Putamen (tissue), 1 donor: ENCODE measurements around the gene ATF3.
A peak's percentile ranks its signal among the peaks of the same experiment; 100 is the strongest.

Experiments
- DNase-seq: peaks from one replicate; pipeline ENCODE4 v3.0.0-alpha.2; 2016; ENCODE audit warnings: low spot score

ATF3 gene, protein sequence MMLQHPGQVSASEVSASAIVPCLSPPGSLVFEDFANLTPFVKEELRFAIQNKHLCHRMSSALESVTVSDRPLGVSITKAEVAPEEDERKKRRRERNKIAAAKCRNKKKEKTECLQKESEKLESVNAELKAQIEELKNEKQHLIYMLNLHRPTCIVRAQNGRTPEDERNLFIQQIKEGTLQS

DNA sequence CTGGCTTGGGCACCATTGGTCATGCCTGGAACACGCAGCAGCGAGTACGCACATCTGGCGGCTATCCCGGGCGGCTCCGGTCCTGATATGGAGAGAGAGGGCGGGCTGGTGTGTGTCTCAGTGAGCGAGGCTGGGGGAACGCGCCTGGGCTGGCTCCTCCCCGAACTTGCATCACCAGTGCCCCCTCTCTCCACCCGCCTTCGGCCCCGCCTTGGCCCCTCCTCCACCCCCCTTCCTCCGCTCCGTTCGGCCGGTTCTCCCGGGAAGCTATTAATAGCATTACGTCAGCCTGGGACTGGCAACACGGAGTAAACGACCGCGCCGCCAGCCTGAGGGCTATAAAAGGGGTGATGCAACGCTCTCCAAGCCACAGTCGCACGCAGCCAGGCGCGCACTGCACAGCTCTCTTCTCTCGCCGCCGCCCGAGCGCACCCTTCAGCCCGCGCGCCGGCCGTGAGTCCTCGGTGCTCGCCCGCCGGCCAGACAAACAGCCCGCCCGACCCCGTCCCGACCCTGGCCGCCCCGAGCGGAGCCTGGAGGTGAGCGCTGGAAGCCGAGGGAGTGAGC lies at the start of gene ATF3:
Gene ATF3, plus strand, starts transcription at position 370 of the 567 bp plus-strand sequence. CDS start 6,261 bp downstream, outside the sequence.
- peak; percentile 99 for DNase-seq

DNA sequence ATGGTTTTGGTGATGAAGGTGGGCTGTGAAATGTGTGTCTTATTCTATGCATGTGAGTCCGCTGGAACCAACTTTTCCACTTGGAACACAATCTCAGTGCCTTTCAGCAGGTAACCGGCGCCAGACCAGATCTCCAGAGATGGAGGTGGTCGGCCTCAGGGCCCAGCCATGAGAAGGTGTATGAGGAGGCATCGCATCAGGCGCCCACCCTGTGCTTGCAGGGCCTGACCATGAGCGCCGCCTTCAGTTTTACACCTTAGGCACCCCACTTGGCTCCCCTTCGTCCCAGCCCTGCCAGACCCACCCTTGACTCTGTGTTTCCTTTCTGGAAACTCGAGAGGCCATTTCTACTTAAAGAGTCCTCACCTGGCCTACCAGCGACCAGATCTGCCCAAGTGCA lies 48.6 kb upstream of the ATF3 start:
- DNase-seq = no peak

DNA sequence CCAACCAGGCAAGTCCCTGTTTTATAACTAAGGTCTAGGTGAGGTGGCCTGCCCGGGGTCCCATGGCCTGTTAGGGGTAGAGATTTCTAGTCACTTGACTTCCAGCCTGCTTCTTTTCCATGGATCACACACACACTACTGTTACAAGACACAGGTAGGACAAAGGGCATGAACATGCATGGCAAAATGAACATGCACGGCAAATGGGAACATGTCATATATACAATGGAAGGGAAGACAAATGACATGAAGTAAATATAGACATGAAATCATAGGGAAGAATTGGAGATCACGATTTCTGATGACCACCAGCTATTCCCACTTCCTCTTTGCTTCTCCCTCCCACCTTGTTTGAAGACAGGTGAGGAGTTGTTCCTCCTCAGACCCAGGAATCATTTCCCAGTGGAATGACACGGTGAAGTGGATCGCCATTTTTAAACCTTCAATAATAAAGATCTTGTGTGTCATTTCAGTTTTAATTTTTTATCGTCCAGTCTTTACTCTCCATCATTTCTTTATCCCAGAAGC lies 47.6 kb upstream of the ATF3 start:
- DNase-seq = no peak

DNA sequence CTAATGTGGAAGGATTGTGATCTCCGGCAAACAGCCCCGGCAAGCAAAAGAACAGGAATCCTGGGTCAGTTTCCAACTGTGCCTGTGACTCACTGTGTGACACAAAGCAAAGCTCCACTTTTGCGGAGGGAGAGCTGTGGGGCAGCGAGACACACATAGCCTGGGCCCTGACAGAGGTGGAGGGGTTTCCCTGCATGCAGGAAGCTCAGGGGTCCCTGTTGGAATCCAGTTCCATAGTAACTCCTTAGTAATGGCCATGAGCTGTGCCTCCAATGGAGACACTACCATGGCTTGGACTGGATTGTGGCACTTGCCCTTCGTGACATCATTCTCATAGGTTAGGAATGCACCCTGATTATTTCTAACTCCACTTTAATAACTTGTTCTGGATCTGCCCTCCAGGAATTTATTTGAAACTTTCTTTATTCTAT lies 47.0 kb upstream of the ATF3 start:
- no peak for DNase-seq

DNA sequence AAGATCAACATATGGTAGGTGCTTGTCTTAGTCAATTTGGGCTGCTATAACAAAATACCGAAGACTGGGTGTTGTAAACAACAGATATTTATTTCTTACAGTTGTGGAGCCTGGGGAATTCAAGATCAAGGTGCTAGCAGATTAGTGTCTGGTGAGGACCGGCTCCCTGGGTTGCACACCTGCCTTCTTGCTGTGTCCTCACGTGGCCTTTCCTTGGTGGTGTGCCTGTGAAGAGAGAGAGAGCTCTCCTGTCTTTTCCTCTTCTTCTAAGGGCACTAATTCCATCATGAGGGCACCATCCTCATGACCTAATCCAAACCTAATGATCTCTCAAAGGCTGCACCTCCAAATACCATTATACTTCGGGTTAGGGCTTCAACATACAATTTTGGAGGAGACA lies 45.8 kb upstream of the ATF3 start:
- no peak for DNase-seq

DNA sequence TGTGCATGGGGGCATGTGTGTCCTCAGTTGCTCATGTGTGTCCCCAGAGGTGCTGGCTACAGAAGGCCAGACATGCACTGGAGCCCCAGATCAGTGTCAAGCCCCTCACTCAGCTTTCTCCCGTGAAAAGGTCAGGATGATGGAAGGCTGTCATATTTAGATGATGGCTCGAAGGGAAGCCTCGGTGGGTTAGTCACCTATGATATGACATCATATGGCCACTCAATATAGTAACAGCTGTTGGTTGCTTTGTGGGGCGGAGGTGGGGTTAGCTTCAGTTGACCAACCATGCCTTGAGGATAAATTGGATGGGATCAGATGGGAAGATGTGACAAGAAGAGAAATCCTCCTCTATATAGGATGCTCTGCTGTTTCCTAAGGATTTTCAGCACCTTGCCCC lies 43.5 kb upstream of the ATF3 start:
- DNase-seq = no peak

DNA sequence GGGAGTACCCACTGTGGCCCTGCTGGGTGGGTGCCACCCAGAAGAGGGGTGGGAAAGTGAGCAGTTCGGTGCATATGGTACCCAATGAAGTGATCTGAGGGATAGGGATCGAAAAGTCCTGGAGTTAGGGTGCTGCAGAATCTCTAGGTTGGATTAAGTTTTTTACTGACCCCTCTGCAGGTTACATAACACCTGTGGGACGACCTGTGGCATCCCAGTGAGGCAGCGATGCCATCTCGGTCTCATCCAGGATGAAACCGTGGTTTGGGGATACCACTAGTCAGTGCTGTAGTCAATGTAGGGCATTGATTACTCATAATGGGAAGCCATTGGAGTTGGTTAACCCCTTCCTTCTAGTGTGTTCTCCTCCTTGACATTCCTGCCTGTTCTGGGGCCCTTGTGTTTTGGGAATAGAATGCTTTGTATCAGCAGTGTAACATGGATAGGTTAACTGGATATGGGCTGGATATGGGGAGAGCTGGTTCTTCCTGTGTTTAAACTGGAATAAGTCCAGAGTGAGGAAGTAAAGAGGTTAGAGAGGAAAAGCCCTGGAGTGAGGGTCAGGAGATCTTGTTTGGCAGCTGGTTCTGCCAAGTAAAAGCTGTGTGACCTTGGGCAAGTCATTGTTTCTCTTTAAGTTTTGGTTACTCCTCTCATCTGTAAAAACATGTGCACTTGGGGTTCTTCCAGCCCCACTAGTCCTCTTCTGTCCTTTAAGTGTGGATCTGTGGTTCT lies 42.8 kb upstream of the ATF3 start:
- DNase-seq = no peak

DNA sequence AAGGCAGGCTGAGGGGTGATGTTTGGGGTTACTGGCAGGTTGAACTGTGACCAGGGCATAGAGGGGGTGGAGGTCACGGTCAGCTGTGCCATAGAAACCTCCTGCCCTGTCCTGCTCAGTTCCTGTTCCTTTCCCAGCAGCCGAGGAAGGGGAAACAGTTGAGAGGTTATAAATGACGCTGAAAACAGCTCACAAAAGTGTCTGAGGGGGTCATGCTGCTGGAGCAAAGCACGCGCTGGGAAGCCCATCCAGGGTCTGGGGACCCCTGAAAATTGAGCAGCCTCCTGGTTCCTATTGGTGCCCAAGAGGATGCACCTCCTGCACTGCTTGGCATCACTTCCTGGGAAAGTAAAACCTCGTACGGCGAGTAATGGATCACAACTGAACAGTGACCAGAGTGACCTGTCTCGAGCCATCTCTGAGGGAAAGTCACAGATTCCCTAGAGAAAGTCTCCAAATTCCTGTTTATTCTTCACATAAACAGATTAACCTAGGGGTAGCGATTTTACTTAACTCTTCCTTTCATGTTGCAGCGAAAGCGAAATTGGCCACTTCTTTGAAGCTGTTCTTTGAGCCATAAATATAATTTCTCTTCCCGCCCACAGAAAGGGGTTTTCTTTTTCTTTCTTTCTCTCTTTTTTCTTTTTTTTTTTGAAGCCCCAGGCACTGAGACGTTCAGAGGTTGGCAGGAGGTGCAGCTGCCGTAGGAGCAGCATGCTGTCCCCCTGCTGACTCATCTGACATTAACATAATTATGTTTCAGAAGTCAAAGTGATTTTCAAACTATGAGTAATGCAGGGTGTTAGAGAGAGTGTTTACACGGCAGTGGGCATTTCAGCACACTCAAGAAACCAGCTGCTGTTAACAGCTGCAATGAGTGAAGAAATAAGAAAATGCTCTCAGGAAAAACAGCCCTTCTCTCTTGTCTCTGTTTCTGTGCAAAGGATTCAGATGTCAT lies 41.8 kb upstream of the ATF3 start:
- DNase-seq = peak; percentile 49

DNA sequence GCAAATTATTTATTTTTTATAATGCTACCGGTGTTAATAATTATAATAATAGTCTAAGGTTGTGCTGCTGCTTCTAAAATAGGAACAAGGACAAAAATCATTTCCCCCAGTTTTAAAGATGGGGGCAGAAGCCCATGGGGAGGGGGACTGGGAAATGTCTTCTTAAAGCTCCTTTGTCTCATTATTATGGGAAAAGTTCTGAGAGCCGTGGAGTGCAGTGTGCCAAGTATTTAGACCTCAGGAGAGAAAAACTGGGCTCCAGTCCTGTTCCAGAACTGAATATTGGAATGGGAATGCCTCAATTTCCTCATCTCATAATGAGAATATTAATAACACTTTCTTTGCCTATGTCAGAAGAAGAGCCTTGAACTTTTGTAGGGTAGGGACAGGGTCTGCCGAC lies 40.9 kb upstream of the ATF3 start:
- no peak for DNase-seq

DNA sequence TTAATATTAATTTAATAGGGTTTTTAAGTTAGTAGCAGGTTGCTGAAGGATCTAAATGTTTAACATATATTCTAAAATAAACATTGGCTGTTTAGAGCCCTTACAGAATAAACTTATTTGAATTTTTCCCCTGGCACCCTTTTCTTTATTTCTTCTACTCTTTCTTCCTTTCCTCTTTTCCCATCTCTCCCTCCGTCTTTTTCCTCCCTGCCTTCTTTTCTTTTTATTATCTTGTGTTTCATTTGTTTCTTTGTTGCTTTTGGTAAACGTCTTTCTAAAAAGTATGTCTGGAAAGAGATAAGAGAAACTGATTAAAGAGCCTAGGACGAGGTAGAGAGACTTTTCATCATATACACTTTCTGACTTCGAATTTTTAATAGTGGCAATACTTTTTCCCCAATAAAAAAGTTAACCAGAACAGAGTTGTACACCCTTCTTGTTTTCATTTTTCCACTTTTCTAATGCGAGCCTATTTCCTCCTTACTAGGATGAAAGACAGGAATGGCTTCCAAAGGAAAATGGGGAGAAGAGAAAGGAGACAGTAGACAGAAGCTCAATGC lies 39.5 kb upstream of the ATF3 start:
- no peak for DNase-seq

DNA sequence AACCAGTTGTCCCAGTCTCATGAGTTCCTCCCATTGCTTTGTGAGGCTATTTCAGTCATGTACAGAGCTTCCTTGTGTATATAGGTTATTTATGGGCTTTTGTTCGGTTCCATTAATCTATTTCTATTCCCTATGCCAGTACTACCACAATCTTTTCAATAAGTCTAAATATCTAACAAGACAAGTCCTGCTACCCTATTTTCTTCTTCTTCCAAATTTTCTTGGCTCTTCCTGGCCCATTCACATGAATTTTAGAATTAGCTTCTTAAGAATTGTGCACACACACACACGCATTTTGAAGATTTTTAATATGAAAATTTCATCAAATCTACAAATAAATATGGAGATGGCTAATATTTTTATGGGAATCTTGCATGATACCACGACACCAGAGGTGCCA lies 33.8 kb upstream of the ATF3 start:
- no peak for DNase-seq

DNA sequence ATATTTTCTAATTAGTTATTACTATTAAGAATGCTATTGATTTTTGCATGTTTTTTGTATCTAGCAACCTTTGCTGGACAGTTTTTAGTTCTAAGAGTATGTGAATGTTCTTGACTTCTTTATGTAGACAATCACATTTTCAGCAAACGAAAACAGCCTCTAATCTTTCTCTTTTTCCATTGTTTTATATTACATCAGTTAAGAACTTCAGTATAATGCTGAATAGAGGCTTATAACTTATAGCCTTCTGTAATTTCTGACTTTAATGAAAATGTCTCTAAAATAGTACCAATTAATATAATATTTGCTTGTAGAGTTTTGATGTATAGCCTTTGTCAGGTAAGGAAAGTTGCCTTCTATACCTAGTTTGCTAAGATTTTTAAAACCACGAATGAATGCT lies 33.2 kb upstream of the ATF3 start:
- DNase-seq = no peak

DNA sequence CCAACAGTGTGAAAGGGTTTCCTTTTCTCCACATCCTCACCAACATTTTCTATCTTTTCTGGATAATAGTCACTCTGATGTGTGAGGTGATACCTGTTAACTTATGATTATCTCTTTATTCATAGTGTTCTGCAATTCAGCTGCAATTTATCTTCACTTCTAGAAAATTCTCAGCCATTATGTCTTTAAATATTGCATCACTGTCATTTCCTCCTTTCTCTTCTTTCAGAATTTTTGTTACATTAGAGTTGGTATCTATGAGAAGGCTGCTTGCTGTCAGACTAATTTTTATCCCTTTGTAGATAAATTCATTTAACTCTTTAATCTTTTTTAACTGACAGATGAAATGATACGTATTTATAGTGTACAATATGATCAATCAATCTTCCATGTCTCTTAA lies 30.5 kb upstream of the ATF3 start:
- no peak for DNase-seq

DNA sequence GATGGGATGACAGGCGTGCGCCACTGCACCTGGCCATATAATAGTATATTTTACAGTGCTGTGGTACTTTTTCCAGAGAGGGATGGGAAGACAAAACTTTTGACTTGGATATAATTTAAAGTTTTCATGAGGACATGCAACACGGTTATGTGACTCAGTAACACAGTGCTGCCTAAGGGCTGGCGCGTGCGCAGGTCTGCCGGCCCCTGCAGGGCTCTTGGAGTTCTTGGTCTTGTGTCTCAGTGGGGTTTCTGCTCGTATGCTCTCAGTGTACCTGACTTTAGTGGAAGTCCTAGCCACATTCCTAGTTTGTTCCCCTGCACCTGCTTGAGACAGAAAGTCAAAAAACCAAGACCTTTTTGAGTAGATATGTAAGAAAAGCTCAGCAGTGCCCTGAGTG lies 27.5 kb upstream of the ATF3 start:
- no peak for DNase-seq

DNA sequence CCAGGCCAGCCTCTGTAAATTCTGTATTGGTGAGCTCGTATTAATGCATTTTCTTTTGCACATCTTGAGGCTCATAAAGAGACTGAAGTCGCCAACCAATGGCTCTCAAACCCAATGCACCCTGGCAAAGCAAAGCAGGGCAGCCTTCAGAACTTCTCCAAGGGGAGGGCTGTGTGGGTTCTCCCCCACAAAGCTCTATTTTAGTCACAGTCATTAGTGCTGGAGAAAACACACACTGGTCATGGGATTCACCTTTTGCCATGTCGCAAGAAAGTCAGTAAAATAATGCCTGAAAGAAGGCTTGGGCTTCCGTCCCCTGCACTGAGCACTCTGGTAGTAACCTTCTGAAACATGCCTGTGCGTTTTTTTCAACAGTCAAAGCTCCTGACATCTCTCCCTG lies 26.3 kb upstream of the ATF3 start:
- DNase-seq = no peak

DNA sequence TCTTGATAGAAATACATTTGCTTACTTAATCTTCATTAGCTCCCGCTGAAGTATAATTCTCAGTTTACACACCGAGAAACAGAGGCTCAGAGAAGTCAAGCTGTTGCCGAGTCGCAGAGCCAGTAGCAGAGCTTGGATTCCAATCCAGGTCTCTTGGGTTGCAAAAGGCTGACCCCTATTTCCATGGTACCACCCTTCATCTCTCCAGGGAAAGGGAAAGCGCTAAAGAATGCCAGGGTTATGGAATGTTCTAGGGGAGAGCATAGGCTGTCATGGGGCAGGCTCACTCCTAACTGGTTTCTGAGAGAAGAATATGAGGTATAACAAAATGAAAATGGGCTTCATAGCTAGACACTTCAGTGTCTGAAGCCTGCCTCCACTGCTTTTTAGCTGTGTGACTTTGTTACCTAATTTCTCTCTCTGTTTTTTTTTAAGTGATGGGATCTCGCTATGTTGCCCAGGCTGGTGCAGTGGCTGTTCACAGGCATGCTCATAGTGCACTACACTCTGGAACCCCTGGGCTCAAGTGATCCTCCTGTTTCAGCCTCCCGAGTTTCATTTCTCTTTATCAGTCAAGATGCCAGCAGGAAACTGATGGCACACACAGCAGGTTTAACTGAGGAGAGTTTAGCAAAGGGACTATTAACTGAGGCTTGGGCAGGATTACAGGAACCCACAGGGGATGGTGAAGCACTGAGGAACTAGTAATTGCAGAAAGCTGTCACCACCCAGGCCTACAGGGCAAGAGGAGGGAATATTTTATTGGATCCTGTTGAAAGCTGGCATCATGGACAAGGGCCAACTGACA lies 25.5 kb upstream of the ATF3 start:
- DNase-seq = no peak

DNA sequence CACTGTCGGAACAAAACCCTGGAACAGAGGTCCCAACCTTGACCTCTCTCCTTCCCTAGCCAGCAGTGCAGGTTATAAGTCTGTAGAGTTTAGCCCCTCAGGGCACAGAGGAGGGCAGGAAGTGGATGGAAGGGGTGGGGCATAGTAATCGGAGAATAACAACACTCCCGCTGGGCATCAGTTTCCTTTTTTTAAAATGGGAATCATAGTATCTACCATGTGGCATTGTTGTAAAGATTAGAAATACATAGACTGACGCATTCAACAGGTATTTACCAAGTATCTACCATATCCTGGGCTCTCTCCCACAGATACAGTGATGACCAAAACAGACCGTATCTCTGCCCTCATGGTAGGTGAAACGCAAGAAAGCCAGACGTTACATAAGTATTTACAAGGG lies 24.9 kb upstream of the ATF3 start:
- DNase-seq = no peak

DNA sequence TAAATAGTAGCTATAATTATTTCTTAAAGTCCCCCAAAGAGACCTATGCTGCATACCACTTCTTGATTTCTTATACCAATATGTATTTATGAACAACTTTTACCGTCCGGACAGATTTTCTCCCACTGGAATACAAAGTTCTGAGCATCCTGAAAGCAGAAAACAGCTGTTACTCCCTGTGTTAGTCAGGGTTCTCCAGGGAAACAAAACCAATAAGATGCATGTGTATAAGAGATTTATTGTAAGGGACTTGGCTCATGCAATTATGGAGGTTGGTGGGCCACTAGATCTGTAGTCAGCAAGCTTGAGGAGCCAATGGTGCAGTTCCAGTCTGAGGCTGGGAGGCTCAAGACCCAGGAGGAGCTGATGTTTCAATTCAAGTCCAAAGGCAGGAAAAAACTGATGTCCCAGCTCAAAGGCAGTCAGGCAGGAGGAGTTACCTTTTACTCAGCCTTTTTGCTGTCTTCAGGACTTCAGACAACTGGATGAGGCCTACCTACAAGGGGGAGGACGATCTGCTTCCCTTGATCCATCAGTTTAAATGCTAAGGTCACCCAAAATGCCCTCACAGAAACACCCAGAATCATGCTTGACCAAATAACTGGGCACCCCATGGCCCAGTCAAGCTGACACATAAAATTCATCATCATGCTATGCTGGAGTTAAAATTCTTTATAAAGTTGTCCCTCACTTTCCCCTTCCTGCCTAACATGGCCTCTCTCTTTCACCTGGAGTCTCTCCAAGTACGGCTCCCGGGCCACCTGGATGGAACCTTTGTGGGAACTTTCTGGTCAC lies 24.3 kb upstream of the ATF3 start:
- DNase-seq = no peak

DNA sequence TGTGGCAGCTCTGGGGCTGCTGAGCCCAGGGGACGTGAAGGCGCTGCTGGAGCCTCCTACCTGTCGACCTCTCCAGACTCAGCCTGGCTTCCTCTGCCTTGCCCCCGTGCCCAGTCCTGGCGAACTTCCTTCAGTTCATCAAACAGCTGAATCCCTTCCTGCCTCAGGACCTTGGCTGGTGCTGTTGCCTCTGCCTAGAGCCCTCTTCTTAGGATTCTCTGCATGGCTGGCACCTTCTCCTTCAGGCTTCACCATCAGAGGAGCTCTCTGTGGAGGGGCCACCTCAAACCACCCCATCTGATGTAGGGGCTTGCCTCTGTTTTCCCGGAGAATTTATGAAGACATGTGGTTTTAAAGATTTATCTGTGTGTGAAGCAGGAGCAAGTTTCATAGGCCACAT lies 23.4 kb upstream of the ATF3 start:
- no peak for DNase-seq
